GM18861 (cell line): ENCODE results near the gene ATIC.
"Not testable (repeated sequence)": the region's sequence is repeated elsewhere in the genome, so short reads cannot be mapped to it uniquely, and the experiment has no call there.

Experiments
- ATAC-seq: cut with Tn5 transposase; IDR thresholded peaks from one replicate; pipeline ENCODE4 v1.9.1; 2021; ENCODE audit not compliant: unreplicated experiment

Gene ATIC

GRCh38 chr2:215360059-215360458, 48.2 kb downstream of the ATIC start:
- not testable (repeated sequence) for ATAC-seq

GRCh38 chr2:215360596-215360995, 48.7 kb downstream of the ATIC start:
- no peak for ATAC-seq

- no peak for ATAC-seq
Measured at GRCh38 chr2:215361211-215361875, 49.5 kb downstream of the ATIC start.

GRCh38 chr2:215361876-215362561, 50.2 kb downstream of the ATIC start:
- ATAC-seq, result no peak

GRCh38 chr2:215362562-215362904, 50.7 kb downstream of the ATIC start:
- ATAC-seq, result no peak

- ATAC-seq, result no peak
Measured at GRCh38 chr2:215363039-215363438, 51.2 kb downstream of the ATIC start.

- ATAC-seq, result no peak
Measured at GRCh38 chr2:215363461-215364156, 51.8 kb downstream of the ATIC start.

- ATAC-seq, result no peak
Measured at GRCh38 chr2:215364157-215365155, 52.6 kb downstream of the ATIC start.

GRCh38 chr2:215365184-215365658, 53.4 kb downstream of the ATIC start:
- no peak for ATAC-seq

- no peak for ATAC-seq
Measured at GRCh38 chr2:215366440-215367032, 54.7 kb downstream of the ATIC start.

- no peak for ATAC-seq
Measured at GRCh38 chr2:215367662-215368492, 56.0 kb downstream of the ATIC start.

- no peak for ATAC-seq
Measured at GRCh38 chr2:215368493-215368809, 56.6 kb downstream of the ATIC start.

- ATAC-seq, result no peak
Measured at GRCh38 chr2:215369181-215369760, 57.4 kb downstream of the ATIC start.

- no peak for ATAC-seq
Measured at GRCh38 chr2:215370112-215370965, 58.5 kb downstream of the ATIC start.

GRCh38 chr2:215371915-215372897, 60.3 kb downstream of the ATIC start:
- ATAC-seq, result no peak

GRCh38 chr2:215372968-215373649, 61.2 kb downstream of the ATIC start:
- no peak for ATAC-seq

GRCh38 chr2:215374002-215374401, 62.1 kb downstream of the ATIC start:
- no peak for ATAC-seq
